IMR-90 (cell line): ENCODE measurements around the gene FAM193B. TPM values are rescaled to one million over a fixed set of nuclear protein-coding genes. Genes with fewer than 3 reads are reported as not detected.

Experiments used
- ATAC-seq: fragments of 200-7000 bp; cut with Tn5 transposase; 2 replicates; pipeline ENCODE4 v1.9.1; 2020; ENCODE audit warnings: low read depth, mild to moderate bottlenecking, moderate library complexity
- BruUV-seq: library from RNA; stranded (reverse); fragments of 400-500 nt; replicated peaks from 2 replicates; lab custom pipeline; 2021; lab: Mats Ljungman, UMichigan
- CTCF ChIA-PET: fragments of 300-600 bp; formaldehyde crosslinking; extraction: SDS; loops from one replicate; lab custom pipeline; 2021; ENCODE audit warnings: antibody characterized with exemption; lab: Yijun Ruan, JAX
- POLR2A ChIA-PET: fragments of 300-600 bp; sonication (Branson Sonifier 250); formaldehyde crosslinking; loops from one replicate; lab custom pipeline; 2022; ENCODE audit warnings: antibody characterized with exemption; ENCODE audit not compliant: unreplicated experiment; lab: Charles Lee
- DNase-seq: peaks from one replicate; pipeline ENCODE4 v3.0.0; 2013
- H2AFZ ChIP-seq: replicated peaks from 2 replicates; pipeline ENCODE3; 2013; ENCODE audit warnings: low read length, mild to moderate bottlenecking; ENCODE audit not compliant: poor library complexity
- H2AK5ac ChIP-seq: 2 replicates; pipeline ENCODE4 v1.6.1; 2013; ENCODE audit warnings: low read depth, low read length, inconsistent platforms
- H2AK9ac ChIP-seq: replicated peaks from 2 replicates; pipeline ENCODE3; 2013; ENCODE audit warnings: mild to moderate bottlenecking, low read depth, low read length, moderate library complexity; ENCODE audit not compliant: poor library complexity
- H2BK120ac ChIP-seq: 2 replicates; pipeline ENCODE4 v1.6.1; 2013; ENCODE audit warnings: low read depth, low read length, inconsistent platforms
- H2BK15ac ChIP-seq: 3 replicates; pipeline ENCODE4 v1.6.1; 2013; ENCODE audit warnings: low read depth, low read length, inconsistent platforms
- H2BK20ac ChIP-seq: 2 replicates; pipeline ENCODE4 v1.6.1; 2013; ENCODE audit warnings: low read depth, mild to moderate bottlenecking, inconsistent platforms, low read length, moderate library complexity
- H2BK5ac ChIP-seq: 2 replicates; pipeline ENCODE4 v1.6.1; 2013; ENCODE audit warnings: mild to moderate bottlenecking, low read depth, low read length, inconsistent platforms; ENCODE audit not compliant: poor library complexity, severe bottlenecking
- H3K14ac ChIP-seq: replicated peaks from 2 replicates; pipeline ENCODE4 v1.6.1; 2013; ENCODE audit warnings: low read depth, low read length, inconsistent platforms
- H3K18ac ChIP-seq: 2 replicates; pipeline ENCODE4 v1.6.1; 2013; ENCODE audit warnings: low read depth, low read length, control low read depth
- H3K23ac ChIP-seq: 2 replicates; pipeline ENCODE4 v1.6.1; 2013; ENCODE audit warnings: low read depth, low read length, inconsistent platforms
- H3K27ac ChIP-seq: 2 replicates; pipeline ENCODE4 v1.5.1; 2013; ENCODE audit warnings: mild to moderate bottlenecking, control low read depth, low read length; ENCODE audit not compliant: insufficient read depth
- H3K27me3 ChIP-seq: 2 replicates; pipeline ENCODE4 v1.6.1; 2013; ENCODE audit warnings: low read length; ENCODE audit not compliant: control insufficient read depth, insufficient read depth
- H3K36me3 ChIP-seq: 2 replicates; pipeline ENCODE4 v1.6.1; 2013; ENCODE audit warnings: low read length, mixed read lengths; ENCODE audit not compliant: control insufficient read depth, insufficient read depth
- H3K4ac ChIP-seq: 2 replicates; pipeline ENCODE4 v1.6.1; 2013; ENCODE audit warnings: low read depth, low read length, inconsistent platforms
- H3K4me1 ChIP-seq: 2 replicates; pipeline ENCODE4 v1.6.1; 2013; ENCODE audit warnings: low read length, mixed read lengths; ENCODE audit not compliant: control insufficient read depth, insufficient read depth
- H3K4me2 ChIP-seq: 2 replicates; pipeline ENCODE4 v1.6.1; 2013; ENCODE audit warnings: low read depth, mild to moderate bottlenecking, control low read depth, low read length, moderate library complexity
- H3K4me3 ChIP-seq: 2 replicates; pipeline ENCODE4 v1.5.1; 2013; ENCODE audit warnings: low read depth, mild to moderate bottlenecking, control low read depth, low read length, moderate library complexity; ENCODE audit not compliant: insufficient read depth
- H3K56ac ChIP-seq: 2 replicates; pipeline ENCODE4 v1.6.1; 2013; ENCODE audit warnings: low read length, inconsistent platforms; ENCODE audit not compliant: insufficient read depth; ENCODE audit errors: extremely low read depth
- H3K79me1 ChIP-seq, 2 experiments: 2 replicates each; pipeline ENCODE4 v1.6.1; 2013; ENCODE audit warnings: low read length in 2 of 2, inconsistent platforms in 1 of 2, low read depth in 1 of 2
- H3K9ac ChIP-seq: 2 replicates; pipeline ENCODE4 v1.6.1; 2013; ENCODE audit warnings: low read depth, low read length, control low read depth
- H3K9me1 ChIP-seq: 2 replicates; pipeline ENCODE4 v1.6.1; 2013; ENCODE audit warnings: low read length, inconsistent platforms; ENCODE audit not compliant: insufficient read depth
- H3K9me3 ChIP-seq: 2 replicates; pipeline ENCODE4 v1.6.1; 2013; ENCODE audit warnings: low read length; ENCODE audit not compliant: control insufficient read depth, insufficient read depth
- H4K20me1 ChIP-seq: 2 replicates; pipeline ENCODE4 v1.6.1; 2013; ENCODE audit warnings: low read length, inconsistent platforms; ENCODE audit not compliant: insufficient read depth
- H4K5ac ChIP-seq: 2 replicates; pipeline ENCODE4 v1.6.1; 2013; ENCODE audit warnings: mild to moderate bottlenecking, low read depth, low read length, control low read depth
- H4K8ac ChIP-seq, 2 experiments: 2 replicates each; pipeline ENCODE4 v1.6.1; 2013; ENCODE audit warnings: low read depth in 2 of 2, low read length in 2 of 2, control low read depth in 1 of 2, inconsistent platforms in 1 of 2
- H4K91ac ChIP-seq: 2 replicates; pipeline ENCODE4 v1.6.1; 2013; ENCODE audit warnings: low read depth, low read length, inconsistent platforms; ENCODE audit not compliant: insufficient read depth
- CEBPB ChIP-seq: IDR thresholded peaks from 2 replicates; pipeline ENCODE4 v1.6.1; 2012; ENCODE audit warnings: low read depth, low read length, improper control_type of control experiment
- CHD1 ChIP-seq: IDR thresholded peaks from 2 replicates; pipeline ENCODE4 v1.6.1; 2012; ENCODE audit warnings: low read depth, low read length, improper control_type of control experiment
- FOS ChIP-seq: fragments of 150-350 bp; IDR thresholded peaks from 2 replicates; pipeline ENCODE4 v1.6.1; 2016; ENCODE audit warnings: low read depth, low read length
- MAZ ChIP-seq: IDR thresholded peaks from 2 replicates; pipeline ENCODE4 v1.6.1; 2012; ENCODE audit warnings: low read depth, mild to moderate bottlenecking, low read length, improper control_type of control experiment, moderate library complexity, borderline replicate concordance
- NFE2L2 ChIP-seq: fragments of 150-350 bp; IDR thresholded peaks from 2 replicates; pipeline ENCODE4 v1.6.1; 2016; ENCODE audit warnings: low read depth, mild to moderate bottlenecking, low read length
- RAD21 ChIP-seq: IDR thresholded peaks from 2 replicates; pipeline ENCODE4 v1.6.1; 2012; ENCODE audit warnings: low read length, improper control_type of control experiment
- RFX5 ChIP-seq: IDR thresholded peaks from 2 replicates; pipeline ENCODE4 v1.8.0; 2012; ENCODE audit warnings: low read depth, mild to moderate bottlenecking, low read length, moderate library complexity
- SMC3 ChIP-seq: fragments of 150-350 bp; IDR thresholded peaks from 2 replicates; pipeline ENCODE4 v1.6.1; 2016; ENCODE audit warnings: low read depth, mild to moderate bottlenecking, antibody characterized with exemption, low read length, moderate library complexity
- WGBS, 2 experiments: methylation state at CpG; one replicate each; pipeline versions ENCODE4 v1.1.5 to v1.1.7; 2013; ENCODE audit warnings: missing lambda C conversion rate in 2 of 2; ENCODE audit not compliant: insufficient read length in 1 of 2; ENCODE audit errors: extremely low coverage in 2 of 2; 5-methylcytosine and 5-hydroxymethylcytosine counted together
- dilution Hi-C: fragments of 300-500 bp; cut with HindIII; formaldehyde crosslinking; loops from one replicate; pipeline ENCODE4 v1.14.3; 2018; ENCODE audit warnings: low sequenced_read_pairs; ENCODE audit not compliant: unreplicated experiment
- in situ Hi-C: fragments of 300-500 bp; cut with MboI; formaldehyde crosslinking; loops from 3 replicates; pipeline ENCODE4 v1.14.3; 2019; ENCODE audit warnings: low sequenced_read_pairs, inconsistent platforms, mixed read lengths
- intact Hi-C: fragments of 100-400 bp; cut with micrococcal nuclease; formaldehyde crosslinking; loops from 2 replicates; pipeline ENCODE4 v1.10.0; 2022
- polyA plus RNA-seq, 3 experiments: library from polyadenylated mRNA; depleted of rRNA; stranded (reverse); fragments of >200 nt; gene quantifications; 2 replicates each; pipeline ENCODE4 v1.2.3, GENCODE V29; 2012; ENCODE audit warnings: low replicate concordance in 1 of 3
- total RNA-seq: library from RNA; depleted of rRNA; stranded (reverse); fragments of >200 nt; gene quantifications from 2 replicates; pipeline ENCODE4 v1.2.3, GENCODE V29; 2012
- TF ChIP-seq, protein P1 (sequence below): fragments of 150-350 bp; IDR thresholded peaks from 2 replicates; pipeline ENCODE4 v1.6.1; 2017; ENCODE audit warnings: mild to moderate bottlenecking, antibody characterized with exemption, low read length, low read depth
- TF ChIP-seq, protein P2 (sequence below): conservative IDR thresholded peaks from 2 replicates; pipeline ENCODE4 v1.5.1; 2012; ENCODE audit warnings: mild to moderate bottlenecking, low read depth, low read length, improper control_type of control experiment

The FAM193B gene
- total and polyA plus RNA-seq, 2 of the 4 experiments (the other 2 are of a cell fraction): 9.5 to 52.2 TPM

DNA sequence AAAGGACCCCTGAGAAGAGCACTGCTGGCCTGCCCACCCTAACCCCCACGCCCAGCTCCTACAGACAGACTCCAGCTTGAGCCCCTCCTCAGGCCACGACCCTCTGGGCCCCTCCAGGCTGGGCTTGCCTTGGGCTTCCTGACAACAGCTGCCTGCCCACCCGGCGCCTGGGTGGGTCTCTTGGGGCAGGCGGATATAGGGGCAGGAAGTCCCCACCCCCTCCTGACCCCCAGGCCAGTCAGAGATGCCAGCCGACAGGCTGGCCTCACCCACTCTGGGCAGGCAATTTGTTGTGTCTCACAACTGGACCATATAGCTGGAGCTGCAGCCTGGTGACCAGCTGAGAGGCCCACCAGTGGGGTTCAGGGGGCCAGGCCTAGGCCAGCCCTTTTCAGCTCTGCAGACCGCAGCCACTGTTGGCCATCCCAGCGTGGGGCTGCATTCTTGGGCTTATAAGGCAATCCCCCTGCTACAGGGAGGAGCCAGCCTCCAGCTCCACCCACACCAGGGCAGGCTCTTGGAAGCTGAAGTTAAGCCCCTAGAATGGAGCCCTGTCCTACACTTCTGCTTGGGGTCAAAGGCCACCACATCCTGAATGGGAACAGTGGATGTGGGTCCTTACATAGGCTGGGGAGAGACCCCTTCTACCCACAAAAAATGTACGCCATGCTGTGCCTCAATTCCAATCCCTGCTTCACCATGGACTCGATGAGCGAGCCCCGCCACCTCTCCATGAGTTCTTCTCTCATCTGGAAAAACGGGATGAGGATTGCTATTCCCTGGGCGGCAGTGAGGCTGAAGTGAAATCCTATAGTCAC lies 58.9 kb downstream of the FAM193B start (continued):
- TF ChIP-seq MAZ: peak; percentile 65; the same call in 1 of the 2 replicates
- TF ChIP-seq CHD1: no peak

DNA sequence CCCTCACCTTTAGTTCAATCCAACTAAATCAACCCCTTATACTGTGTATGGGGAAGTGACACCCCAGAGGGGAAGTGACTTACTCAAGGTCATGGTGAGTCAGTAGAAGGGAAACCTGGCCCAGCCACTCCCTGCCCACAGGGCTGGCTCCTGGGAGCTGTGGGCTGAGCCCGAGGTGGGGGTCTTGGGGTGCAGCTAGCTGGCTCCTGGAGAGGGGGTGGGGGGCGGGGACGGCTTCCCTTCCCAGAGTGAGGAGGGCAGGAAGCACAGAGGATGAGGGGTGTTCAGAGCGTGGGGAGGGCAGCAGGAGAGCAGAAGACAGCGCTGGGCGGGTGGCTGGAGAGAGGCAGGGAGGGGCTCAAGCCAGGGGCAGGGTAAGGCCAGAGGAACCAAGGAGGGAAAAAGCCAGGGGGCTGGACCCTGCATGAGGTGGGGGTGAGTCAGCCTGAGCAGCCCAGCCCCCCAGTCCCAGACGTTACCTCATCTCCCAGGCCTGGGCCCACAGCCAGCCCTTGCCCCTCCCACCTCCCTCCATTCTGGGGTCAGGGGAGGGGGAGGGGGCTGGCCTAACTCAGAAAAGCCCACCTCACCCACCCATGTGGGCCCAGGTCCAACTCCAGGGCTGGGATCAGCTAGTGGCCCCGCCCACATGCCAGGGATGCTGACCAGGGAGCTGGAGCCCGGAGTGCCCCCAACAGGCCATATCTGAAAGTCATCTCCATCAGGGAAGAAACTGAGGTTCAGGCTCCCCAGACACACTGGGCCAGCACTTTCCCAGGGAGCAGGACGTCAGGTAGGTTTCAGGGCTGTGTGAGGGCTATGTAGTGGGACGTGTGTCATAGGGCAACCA lies 59.8 kb downstream of the FAM193B start:
- peak overlapping the region; percentile 100 for H3K9ac ChIP-seq
- peak overlapping the region; percentile 90 for H3K56ac ChIP-seq
- CTCF ChIA-PET: interaction anchor here (0.9 to 1.6 kb wide), 2 partner anchors 37 to 52 kb away, joined by 4 to 6 read pairs; no protein-coding TSS in a partner anchor
- H3K18ac ChIP-seq: peak overlapping the region; percentile 87
- H4K8ac ChIP-seq: peak overlapping the region; percentile 96 to 97
- WGBS, 2 experiments: 0% methylated on average over 3 of the region's 11 CpGs; no CpG with 5 or more reads in 1 of the 2 experiments
- H2BK120ac ChIP-seq: peak overlapping the region; percentile 93
- peak overlapping the region; percentile 100 for H3K23ac ChIP-seq
- intact Hi-C loops: no loop called here
- peak overlapping the region; percentile 82 for H3K4me2 ChIP-seq
- H2AFZ ChIP-seq: peak overlapping the region; percentile 70
- POLR2A ChIA-PET: interaction anchor here (0.5 to 2.1 kb wide), 9 partner anchors 11 to 941 kb away, joined by 3 to 11 read pairs (median 3); partner anchors contain the start of gene GRK6
- peak overlapping the region; percentile 100 for H2AK5ac ChIP-seq
- H3K36me3 ChIP-seq: peaks cover 57% of the 10 kb centered on the region
- peak overlapping the region; percentile 90 for H4K5ac ChIP-seq
- peaks cover 29 to 72% of the 10 kb centered on the region in 2 experiments for H3K79me1 ChIP-seq
- ATAC-seq (peak; percentile 24), DNase-seq (peak; percentile 92)
- in situ Hi-C loops: no loop called here
- peak overlapping the region; percentile 85 for H2BK20ac ChIP-seq
- H3K4me3 ChIP-seq: peak overlapping the region; percentile 10; the same call in 1 of the 2 replicates
- no TSS peak for BruUV-seq
- peak overlapping the region; percentile 100 for H3K4ac ChIP-seq
- peaks cover 74% of the 10 kb centered on the region for H4K20me1 ChIP-seq
- no peaks in the 10 kb centered on the region for H3K27me3 ChIP-seq
- peak overlapping the region; percentile 100 for H2AK9ac ChIP-seq
- dilution Hi-C loops: no loop called here
- H2BK15ac ChIP-seq: peak overlapping the region; percentile 87; the same call in 1 of the 3 replicates
- H3K27ac ChIP-seq: peak overlapping the region; percentile 100
- peaks cover 31% of the 10 kb centered on the region for H3K4me1 ChIP-seq
- peaks cover 7% of the 10 kb centered on the region for H3K9me1 ChIP-seq
- peak overlapping the region; percentile 99 for H4K91ac ChIP-seq
- H2BK5ac ChIP-seq: peak overlapping the region; percentile 100
- peak overlapping the region; percentile 99 for H3K14ac ChIP-seq
- H3K9me3 ChIP-seq: no peaks in the 10 kb centered on the region
- TF ChIP-seq RFX5: no peak
- TF ChIP-seq MAZ: peak; percentile 96
- no peak; the same call in 1 of the 2 replicates for TF ChIP-seq RAD21
- TF ChIP-seq FOS: peak; percentile 89
- TF ChIP-seq SMC3: no peak; the same call in 1 of the 2 replicates
- no peak for TF ChIP-seq NFE2L2
- TF ChIP-seq, protein P1, sequence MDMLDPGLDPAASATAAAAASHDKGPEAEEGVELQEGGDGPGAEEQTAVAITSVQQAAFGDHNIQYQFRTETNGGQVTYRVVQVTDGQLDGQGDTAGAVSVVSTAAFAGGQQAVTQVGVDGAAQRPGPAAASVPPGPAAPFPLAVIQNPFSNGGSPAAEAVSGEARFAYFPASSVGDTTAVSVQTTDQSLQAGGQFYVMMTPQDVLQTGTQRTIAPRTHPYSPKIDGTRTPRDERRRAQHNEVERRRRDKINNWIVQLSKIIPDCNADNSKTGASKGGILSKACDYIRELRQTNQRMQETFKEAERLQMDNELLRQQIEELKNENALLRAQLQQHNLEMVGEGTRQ: no peak
- TF ChIP-seq CEBPB: peak; percentile 74
- TF ChIP-seq, protein P2, sequence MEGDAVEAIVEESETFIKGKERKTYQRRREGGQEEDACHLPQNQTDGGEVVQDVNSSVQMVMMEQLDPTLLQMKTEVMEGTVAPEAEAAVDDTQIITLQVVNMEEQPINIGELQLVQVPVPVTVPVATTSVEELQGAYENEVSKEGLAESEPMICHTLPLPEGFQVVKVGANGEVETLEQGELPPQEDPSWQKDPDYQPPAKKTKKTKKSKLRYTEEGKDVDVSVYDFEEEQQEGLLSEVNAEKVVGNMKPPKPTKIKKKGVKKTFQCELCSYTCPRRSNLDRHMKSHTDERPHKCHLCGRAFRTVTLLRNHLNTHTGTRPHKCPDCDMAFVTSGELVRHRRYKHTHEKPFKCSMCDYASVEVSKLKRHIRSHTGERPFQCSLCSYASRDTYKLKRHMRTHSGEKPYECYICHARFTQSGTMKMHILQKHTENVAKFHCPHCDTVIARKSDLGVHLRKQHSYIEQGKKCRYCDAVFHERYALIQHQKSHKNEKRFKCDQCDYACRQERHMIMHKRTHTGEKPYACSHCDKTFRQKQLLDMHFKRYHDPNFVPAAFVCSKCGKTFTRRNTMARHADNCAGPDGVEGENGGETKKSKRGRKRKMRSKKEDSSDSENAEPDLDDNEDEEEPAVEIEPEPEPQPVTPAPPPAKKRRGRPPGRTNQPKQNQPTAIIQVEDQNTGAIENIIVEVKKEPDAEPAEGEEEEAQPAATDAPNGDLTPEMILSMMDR: peak; percentile 55
